Mammary epithelial cell (primary cell): ENCODE results near the gene C1orf226.

Experiments
- CTCF ChIP-seq, 2 donors: IDR thresholded peaks in 1 of 2; conservative IDR thresholded peaks in 1 of 2; 2 replicates each; pipeline ENCODE4 v1.5.1; 2011 to 2012; ENCODE audit warnings: inconsistent platforms in 2 of 2, low read length in 2 of 2, mild to moderate bottlenecking in 2 of 2, control low read depth in 1 of 2, low read depth in 1 of 2; ENCODE audit not compliant: insufficient read depth in 1 of 2; ENCODE audit errors: extremely low read depth in 1 of 2
- EZH2 ChIP-seq: IDR thresholded peaks from 2 replicates; pipeline ENCODE4 v1.6.1; 2012; ENCODE audit warnings: low read length, inconsistent platforms, borderline replicate concordance

- TF ChIP-seq CTCF (conservative IDR thresholded peaks at IDR 0.05 in 1 of 2, IDR thresholded peaks at IDR 0.05 in 1 of 2; ENCODE audit: extremely low read depth in 1 of 2, insufficient read depth in 1 of 2, low read depth in 1 of 2, low read length in 2 of 2): no peak
- no peak for TF ChIP-seq EZH2
Observed at GRCh38 chr1:162358928-162359327, 22.6 kb upstream of the C1orf226 start.
